Ascending aorta (tissue), 2 donors: Measurements from ENCODE around the gene RHOG. TPM values are rescaled to one million over a fixed set of nuclear protein-coding genes. Genes with fewer than 3 reads are reported as not detected.

Source experiments
- DNase-seq, 2 donors: peaks; one replicate each; pipeline ENCODE4 v3.0.0-alpha.2; 2019; ENCODE audit warnings: low spot score in 2 of 2
- H3K27ac ChIP-seq, 2 donors: fragments of 200-600 bp; sonication (generic); one replicate each; pipeline ENCODE4 v1.5.1; 2016 to 2017; ENCODE audit warnings: mild to moderate bottlenecking in 1 of 2
- H3K27me3 ChIP-seq: fragments of 200-600 bp; sonication (generic); one replicate; pipeline ENCODE4 v1.5.1; 2017
- H3K36me3 ChIP-seq, 2 donors: fragments of 200-600 bp; sonication (generic); one replicate each; pipeline ENCODE4 v1.5.1; 2016
- H3K4me1 ChIP-seq, 2 donors: fragments of 200-600 bp; sonication (generic); one replicate each; pipeline ENCODE4 v1.5.1; 2016 to 2017; ENCODE audit warnings: mild to moderate bottlenecking in 1 of 2
- H3K4me3 ChIP-seq, 2 donors: fragments of 200-600 bp; sonication (generic); one replicate each; pipeline ENCODE4 v1.5.1; 2016 to 2017; ENCODE audit warnings: mild to moderate bottlenecking in 1 of 2
- H3K9me3 ChIP-seq, 2 donors: fragments of 200-600 bp; sonication (generic); one replicate each; pipeline ENCODE4 v1.5.1; 2016
- CTCF ChIP-seq, 3 experiments: fragments of 200-600 bp in 2 of 3; fragments of 450-650 bp in 1 of 3; sonication (generic) in 2 of 3; IDR thresholded peaks; one replicate each; pipeline ENCODE4 v1.5.1; 2016 to 2019; ENCODE audit warnings: antibody characterized with exemption in 3 of 3, mild to moderate bottlenecking in 1 of 3, moderate library complexity in 1 of 3
- intact Hi-C: fragments of 100-400 bp; cut with DNase I; formaldehyde crosslinking; loops from one replicate; pipeline ENCODE4 v1.15.1; 2023
- total RNA-seq: library from RNA; depleted of rRNA; stranded (reverse); fragments of >200 nt; gene quantifications from one replicate; pipeline ENCODE4 v1.1.0, GENCODE V29; 2016

RHOG gene
- total RNA-seq, 1 donor from 2014 or later, result 60.7 TPM

- Histone ChIP-seq H3K27me3 (no peaks in the 10 kb centered on the region), H3K27ac (no peak overlapping the region), H3K4me1 (peaks cover 3 to 4% of the 10 kb centered on the region in 2 donors), H3K4me3 (no peak overlapping the region), H3K9me3 (no peaks in the 10 kb centered on the region), H3K36me3 (no peaks in the 10 kb centered on the region)
- intact Hi-C loops, result no loop called here
- TF ChIP-seq CTCF (IDR thresholded peaks at IDR 0.05), result no peak
- DNase-seq, result no peak
These were observed 29.8 kb downstream of the RHOG start for GRCh38 chr11:3810951-3811350.

- no peaks in the 10 kb centered on the region for H3K36me3 ChIP-seq
- H3K4me1 ChIP-seq, result peaks cover 3 to 4% of the 10 kb centered on the region in 2 donors
- no peak overlapping the region for H3K27ac ChIP-seq
- TF ChIP-seq CTCF (IDR thresholded peaks at IDR 0.05), result no peak
- DNase-seq, result no peak
- intact Hi-C loops, result no loop called here
- H3K9me3 ChIP-seq, result no peaks in the 10 kb centered on the region
- no peaks in the 10 kb centered on the region for H3K27me3 ChIP-seq
- no peak overlapping the region for H3K4me3 ChIP-seq
These were observed 30.3 kb downstream of the RHOG start for GRCh38 chr11:3810446-3810845.

- Histone ChIP-seq H3K36me3 (no peaks in the 10 kb centered on the region), H3K27me3 (no peaks in the 10 kb centered on the region), H3K27ac (no peak overlapping the region), H3K4me3 (no peak overlapping the region), H3K9me3 (no peaks in the 10 kb centered on the region), H3K4me1 (peaks cover 3 to 4% of the 10 kb centered on the region in 2 donors)
- intact Hi-C loops, result no loop called here
- DNase-seq, result no peak
- TF ChIP-seq CTCF (IDR thresholded peaks at IDR 0.05), result no peak
These were observed 31.2 kb downstream of the RHOG start for GRCh38 chr11:3809624-3809928.

- H3K9me3 ChIP-seq, result no peaks in the 10 kb centered on the region
- intact Hi-C loops, result no loop called here
- peak overlapping the region; percentile 27 to 57 for H3K27ac ChIP-seq
- no peaks in the 10 kb centered on the region for H3K27me3 ChIP-seq
- DNase-seq, result no peak
- H3K4me3 ChIP-seq, result peak overlapping the region; percentile 63 to 90
- H3K4me1 ChIP-seq, result peaks cover 3 to 4% of the 10 kb centered on the region in 2 donors
- peak in 2 of 3 experiments; percentile 5 to 33 for TF ChIP-seq CTCF (IDR thresholded peaks at IDR 0.05)
- no peaks in the 10 kb centered on the region for H3K36me3 ChIP-seq
These were observed 31.7 kb downstream of the RHOG start for GRCh38 chr11:3808861-3809623.

- H3K4me3 ChIP-seq, result peak within 1 kb of the TSS; percentile 63 to 90
- H3K27me3 ChIP-seq, result no peaks in the 10 kb centered on the region
- no peaks in the 10 kb centered on the region for H3K9me3 ChIP-seq
- TF ChIP-seq CTCF (IDR thresholded peaks at IDR 0.05), result peak; percentile 32 to 82 (median 70)
- H3K36me3 ChIP-seq, result no peaks in the 10 kb centered on the region
- peak within 1 kb of the TSS; percentile 27 to 57 for H3K27ac ChIP-seq
- peaks cover 3 to 4% of the 10 kb centered on the region in 2 donors for H3K4me1 ChIP-seq
- peak in 1 of 2 donors; percentile 76 for DNase-seq
- intact Hi-C loops, result no loop called here
These were observed 32.6 kb downstream of the RHOG start, which contains the start of gene PGAP2 for GRCh38 chr11:3807909-3808860. PGAP2 (plus strand) TSS chr11:3808560; CDS start chr11:3811260, 2,700 bp downstream.
